GM12865 (cell line): ENCODE measurements around the gene BSN.

Experiments
- DNase-seq: peaks from one replicate; pipeline ENCODE4 v3.0.0; 2010; ENCODE audit warnings: low read depth
- H3K4me3 ChIP-seq: 2 replicates; pipeline ENCODE4 v1.5.1; 2011; ENCODE audit warnings: mild to moderate bottlenecking, low read depth, low read length, control low read depth
- CTCF ChIP-seq: IDR thresholded peaks from 2 replicates; pipeline ENCODE4 v1.5.1; 2011; ENCODE audit warnings: low read length, control low read depth, low read depth, inconsistent platforms; ENCODE audit not compliant: insufficient read depth; ENCODE audit errors: missing control alignments

The BSN gene

DNA sequence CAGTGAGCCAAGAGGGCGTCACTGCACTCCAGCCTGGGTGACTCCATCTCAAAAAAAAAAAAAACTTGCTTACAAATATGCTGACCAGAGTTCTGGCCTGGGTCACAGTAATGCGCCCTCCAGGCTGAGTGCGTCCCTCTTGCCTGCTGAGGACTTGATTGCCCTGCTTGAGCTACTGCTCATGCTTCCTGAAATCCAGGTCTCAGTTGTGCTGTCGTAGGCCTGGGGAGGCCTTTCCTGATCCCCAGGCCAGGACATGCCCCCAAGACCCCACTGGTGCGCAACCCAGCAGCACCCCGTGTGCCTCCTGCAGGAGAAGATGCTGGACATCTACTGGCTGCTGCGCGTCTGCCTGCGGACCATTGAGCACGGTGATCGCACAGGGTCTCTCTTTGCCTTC is 157.9 kb downstream of the BSN start:
- no peak for TF ChIP-seq CTCF
- no peak for DNase-seq
- H3K4me3 ChIP-seq: no peak overlapping the region

DNA sequence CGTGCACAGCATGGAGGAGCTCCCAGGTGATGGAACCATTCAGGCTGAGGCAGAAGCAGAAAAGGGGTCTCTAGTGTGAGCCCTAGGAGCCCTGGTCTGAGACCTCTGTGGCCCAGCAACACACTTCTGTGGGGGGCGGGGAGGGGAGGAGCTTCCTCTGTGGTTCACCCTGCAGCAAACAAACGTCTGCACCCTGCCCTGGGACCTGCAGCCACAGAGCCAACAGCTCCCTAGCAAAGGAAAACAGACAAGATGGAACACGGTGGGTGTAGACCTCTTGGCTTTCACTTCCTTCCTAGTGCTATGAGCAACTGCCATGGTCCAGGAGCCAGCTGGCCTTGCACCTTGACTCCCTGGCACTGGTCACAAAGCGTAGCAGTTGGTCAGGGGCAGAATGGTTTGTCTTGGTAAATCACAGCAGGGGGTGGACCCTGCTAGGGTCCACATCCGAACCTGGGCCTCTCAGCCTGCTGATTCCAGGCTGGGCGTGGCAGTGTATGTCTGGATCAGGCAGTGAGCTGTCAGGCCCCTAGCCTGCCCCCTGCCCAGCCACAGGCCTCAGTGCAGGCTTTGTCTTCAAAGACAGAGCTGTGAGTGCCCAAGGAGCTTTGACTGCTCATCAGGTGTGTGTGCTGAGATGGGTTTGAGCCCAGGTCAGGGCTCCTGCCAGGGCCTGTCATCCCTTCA is 158.5 kb downstream of the BSN start:
- DNase-seq: no peak
- no peak overlapping the region for H3K4me3 ChIP-seq
- no peak for TF ChIP-seq CTCF

GRCh38 chr3:49713336-49714105 is 159.2 kb downstream of the BSN start:
- DNase-seq: no peak
- TF ChIP-seq CTCF: no peak
- H3K4me3 ChIP-seq: no peak overlapping the region

GRCh38 chr3:49714728-49715550 is 160.7 kb downstream of the BSN start:
- H3K4me3 ChIP-seq: no peak overlapping the region
- no peak for DNase-seq
- TF ChIP-seq CTCF: no peak

- TF ChIP-seq CTCF: no peak
- H3K4me3 ChIP-seq: no peak overlapping the region
- no peak for DNase-seq
Measured at GRCh38 chr3:49715611-49716121, 161.4 kb downstream of the BSN start.

DNA sequence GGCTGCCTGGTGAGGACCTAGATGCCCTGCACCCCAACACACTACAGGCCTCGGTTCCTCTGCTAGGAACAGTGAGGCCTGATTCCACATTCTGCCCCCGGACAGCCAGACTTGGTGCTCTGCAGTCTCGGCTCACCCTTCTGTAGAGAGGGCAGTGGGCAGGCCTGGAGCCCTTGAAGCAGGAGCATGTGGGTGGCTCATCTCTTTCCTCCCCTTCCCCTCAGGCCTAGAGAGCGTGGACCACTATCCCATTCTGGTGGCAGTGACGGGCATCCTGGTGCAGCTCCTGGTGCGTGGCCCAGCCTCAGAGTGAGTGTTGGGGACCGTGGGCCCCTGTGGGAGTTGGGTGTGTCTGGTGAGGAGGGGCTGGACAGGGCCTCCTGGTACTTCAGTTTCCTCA is 161.9 kb downstream of the BSN start:
- TF ChIP-seq CTCF: no peak
- DNase-seq: no peak
- H3K4me3 ChIP-seq: no peak overlapping the region
